H9 (cell line): ENCODE results near the gene CD28. TPM values are rescaled to one million over a fixed set of nuclear protein-coding genes. Genes with fewer than 3 reads are reported as not detected.
"Not testable (repeated sequence)": the region's sequence is repeated elsewhere in the genome, so short reads cannot be mapped to it uniquely, and the experiment has no call there.

Experiments used
- DNase-seq: peaks from one replicate; pipeline ENCODE4 v3.0.0-alpha.2; 2017
- H2AFZ ChIP-seq: one replicate; pipeline ENCODE4 v1.6.1; 2013; ENCODE audit warnings: mild to moderate bottlenecking, low read length, control low read depth, moderate library complexity
- H2AK5ac ChIP-seq: 2 replicates; pipeline ENCODE4 v1.6.1; 2013; ENCODE audit warnings: low read length, control low read depth, mixed read lengths; ENCODE audit not compliant: insufficient read length
- H2BK120ac ChIP-seq: one replicate; pipeline ENCODE4 v1.6.1; 2013; ENCODE audit warnings: low read depth, mild to moderate bottlenecking, low read length, control low read depth, inconsistent platforms; ENCODE audit not compliant: poor library complexity, severe bottlenecking
- H2BK12ac ChIP-seq: 2 replicates; pipeline ENCODE4 v1.6.1; 2013; ENCODE audit warnings: low read length, control low read depth, mixed read lengths, low read depth; ENCODE audit not compliant: insufficient read length
- H2BK15ac ChIP-seq: 2 replicates; pipeline ENCODE4 v1.6.1; 2013; ENCODE audit warnings: low read depth, low read length, control low read depth
- H2BK20ac ChIP-seq: one replicate; pipeline ENCODE4 v1.6.1; 2013; ENCODE audit warnings: low read depth, mild to moderate bottlenecking, low read length, control low read depth, inconsistent platforms; ENCODE audit not compliant: poor library complexity, severe bottlenecking
- H2BK5ac ChIP-seq: 2 replicates; pipeline ENCODE4 v1.6.1; 2013; ENCODE audit warnings: low read length, control low read depth, mixed read lengths; ENCODE audit not compliant: insufficient read length
- H3K14ac ChIP-seq: 2 replicates; pipeline ENCODE4 v1.6.1; 2013; ENCODE audit warnings: low read length, control low read depth; ENCODE audit not compliant: insufficient read depth
- H3K18ac ChIP-seq: 2 replicates; pipeline ENCODE4 v1.6.1; 2013; ENCODE audit warnings: low read depth, mild to moderate bottlenecking, mixed read lengths, low read length, control low read depth; ENCODE audit not compliant: insufficient read length
- H3K23ac ChIP-seq: 2 replicates; pipeline ENCODE4 v1.6.1; 2013; ENCODE audit warnings: low read length, control low read depth, mixed read lengths, low read depth; ENCODE audit not compliant: insufficient read length
- H3K23me2 ChIP-seq: 2 replicates; pipeline ENCODE4 v1.6.1; 2013; ENCODE audit warnings: low read depth, mild to moderate bottlenecking, mixed read lengths, low read length, control low read depth; ENCODE audit not compliant: insufficient read length, poor library complexity, severe bottlenecking
- H3K27ac ChIP-seq: 2 replicates; pipeline ENCODE4 v1.5.1; 2013; ENCODE audit warnings: low read length, control low read depth, mixed read lengths, low read depth; ENCODE audit not compliant: insufficient read length
- H3K27me3 ChIP-seq: 2 replicates; pipeline ENCODE4 v1.6.1; 2013; ENCODE audit warnings: low read length, control low read depth, inconsistent platforms; ENCODE audit not compliant: insufficient read depth
- H3K4ac ChIP-seq: 2 replicates; pipeline ENCODE4 v1.6.1; 2013; ENCODE audit warnings: low read depth, mild to moderate bottlenecking, control low read depth, inconsistent platforms, low read length, moderate library complexity
- H3K4me1 ChIP-seq: 2 replicates; pipeline ENCODE4 v1.6.1; 2013; ENCODE audit warnings: low read length, control low read depth, inconsistent platforms; ENCODE audit not compliant: insufficient read depth
- H3K4me2 ChIP-seq: 2 replicates; pipeline ENCODE4 v1.6.1; 2013; ENCODE audit warnings: low read length, control low read depth, mixed read lengths; ENCODE audit not compliant: insufficient read length, insufficient read depth
- H3K56ac ChIP-seq: 2 replicates; pipeline ENCODE4 v1.6.1; 2013; ENCODE audit warnings: low read depth, mild to moderate bottlenecking, mixed read lengths, low read length, control low read depth; ENCODE audit not compliant: insufficient read length
- H3K79me1 ChIP-seq: 2 replicates; pipeline ENCODE4 v1.6.1; 2013; ENCODE audit warnings: low read depth, mild to moderate bottlenecking, moderate library complexity, low read length, control low read depth, inconsistent platforms; ENCODE audit not compliant: insufficient read depth, poor library complexity, severe bottlenecking
- H3K79me2 ChIP-seq: 2 replicates; pipeline ENCODE4 v1.6.1; 2013; ENCODE audit warnings: low read length, control low read depth, inconsistent platforms; ENCODE audit not compliant: insufficient read depth
- H3K9ac ChIP-seq: 2 replicates; pipeline ENCODE4 v1.6.1; 2013; ENCODE audit warnings: low read length, control low read depth, mixed read lengths; ENCODE audit not compliant: insufficient read length; ENCODE audit errors: extremely low read depth
- H3K9me3 ChIP-seq: one replicate; pipeline ENCODE4 v1.6.1; 2013; ENCODE audit warnings: low read depth, low read length, inconsistent platforms; ENCODE audit not compliant: control insufficient read depth
- H3T11ph ChIP-seq: one replicate; pipeline ENCODE4 v1.6.1; 2013; ENCODE audit warnings: mild to moderate bottlenecking, low read length, control low read depth, inconsistent platforms
- H4K20me1 ChIP-seq: one replicate; pipeline ENCODE4 v1.6.1; 2013; ENCODE audit not compliant: control insufficient read depth, insufficient read length, insufficient read depth
- H4K5ac ChIP-seq: 2 replicates; pipeline ENCODE4 v1.6.1; 2013; ENCODE audit warnings: low read depth, mild to moderate bottlenecking, mixed read lengths, low read length, control low read depth; ENCODE audit not compliant: insufficient read length
- H4K8ac ChIP-seq: replicated peaks from 2 replicates; pipeline ENCODE4 v1.6.1; 2013; ENCODE audit warnings: low read length, control low read depth, mixed read lengths, low read depth; ENCODE audit not compliant: insufficient read length
- H4K91ac ChIP-seq: 2 replicates; pipeline ENCODE4 v1.6.1; 2013; ENCODE audit warnings: low read depth, mild to moderate bottlenecking, moderate library complexity, mixed read lengths, low read length, control low read depth; ENCODE audit not compliant: insufficient read length
- H3K27ac Mint-ChIP-seq, 3 experiments: 2 replicates in 2 of 3; 3 replicates in 1 of 3; pipeline ENCODE4 v1.8.0; 2020 to 2021; ENCODE audit warnings: mixed read lengths in 3 of 3, mild to moderate bottlenecking in 1 of 3, moderate library complexity in 1 of 3
- H3K27me3 Mint-ChIP-seq: 2 replicates; pipeline ENCODE4 v1.8.0; 2021; ENCODE audit warnings: low read depth, mild to moderate bottlenecking, moderate library complexity, mixed read lengths
- H3K36me3 Mint-ChIP-seq, 3 experiments: 2 replicates in 2 of 3; 3 replicates in 1 of 3; pipeline ENCODE4 v1.8.0; 2020 to 2021; ENCODE audit warnings: low read depth in 3 of 3, mixed read lengths in 3 of 3; ENCODE audit not compliant: insufficient read depth in 1 of 3
- H3K4me1 Mint-ChIP-seq, 2 experiments: 2 replicates each; pipeline ENCODE4 v1.8.0; 2020; ENCODE audit warnings: mixed read lengths in 2 of 2
- H3K4me3 Mint-ChIP-seq, 2 experiments: 2 replicates in 1 of 2; 3 replicates in 1 of 2; pipeline ENCODE4 v1.8.0; 2020 to 2021; ENCODE audit warnings: mild to moderate bottlenecking in 2 of 2, mixed read lengths in 2 of 2, moderate library complexity in 1 of 2
- H3K9me3 Mint-ChIP-seq, 2 experiments: 2 replicates in 1 of 2; 3 replicates in 1 of 2; pipeline ENCODE4 v1.8.0; 2020; ENCODE audit warnings: mild to moderate bottlenecking in 2 of 2, mixed read lengths in 2 of 2, moderate library complexity in 1 of 2
- WGBS: extraction: QIAGEN DNeasy Blood & Tissue Kit; methylation state at CpG from one replicate; pipeline ENCODE4 v1.1.7; 2013; ENCODE audit warnings: missing lambda C conversion rate, low lambda C conversion rate, mixed read lengths; ENCODE audit not compliant: insufficient read length; ENCODE audit errors: extremely low coverage; 5-methylcytosine and 5-hydroxymethylcytosine counted together
- total RNA-seq: library from RNA; stranded (reverse); gene quantifications from 2 replicates; pipeline ENCODE4 v1.2.1, GENCODE V29; 2021
- TF ChIP-seq, protein P1 (sequence below): fragments of 200-600 bp; sonication (generic); conservative IDR thresholded peaks from 3 replicates; pipeline ENCODE4 v1.8.0; 2021; ENCODE audit warnings: antibody characterized with exemption, mild to moderate bottlenecking

CD28 gene
- total RNA-seq, 1 experiment from 2014 or later: not detected

DNA sequence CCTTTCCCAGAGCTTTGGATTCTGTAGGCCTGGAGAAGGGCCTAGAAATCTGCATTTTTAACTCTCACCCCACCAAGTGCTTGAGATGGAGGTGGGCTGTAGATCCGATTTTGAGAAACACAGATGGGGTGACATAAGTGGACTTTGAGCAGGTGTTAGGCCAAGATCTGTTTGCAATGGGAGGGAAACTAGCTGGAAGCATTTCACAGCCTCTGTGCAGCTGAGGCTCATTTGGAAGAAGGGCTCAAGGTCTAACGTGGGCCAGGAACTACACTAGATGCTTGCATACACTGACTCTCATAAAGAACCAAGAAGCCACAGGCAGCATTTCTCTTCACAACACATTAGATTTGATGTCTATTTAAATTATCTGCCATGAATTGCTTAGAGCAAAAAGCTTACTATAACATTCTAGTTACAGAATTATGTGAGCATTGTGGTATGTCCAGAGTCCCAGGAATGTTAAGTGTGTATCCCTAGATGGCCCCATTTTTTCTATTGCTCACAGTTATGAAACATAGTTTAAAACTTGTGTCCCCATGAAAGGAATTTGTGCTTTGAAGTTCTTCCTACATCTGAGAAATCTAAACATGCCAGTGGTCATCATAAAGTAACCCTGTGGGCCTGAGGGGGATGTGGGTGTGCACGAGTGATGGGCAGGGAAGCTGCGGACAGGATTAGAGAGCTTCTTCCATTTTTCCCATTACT, 77.2 kb downstream of the CD28 start:
- Mint-ChIP-seq H3K4me1 (peaks cover 3 to 5% of the 10 kb centered on the region in 2 experiments), H3K4me3 (no peak overlapping the region), H3K9me3 (peaks cover 2% of the 10 kb centered on the region in 2 experiments; a peak in 1 of 5 replicates), H3K27ac (peak overlapping the region in 1 of 3 experiments; percentile 65; a peak in 1 of 7 replicates), H3K27me3 (no peaks in the 10 kb centered on the region), H3K36me3 (peaks cover 2 to 6% (median 4%) of the 10 kb centered on the region in 3 experiments; a peak in 4 of 7 replicates)
- Histone ChIP-seq H3T11ph (no peak overlapping the region), H3K23me2 (no peaks in the 10 kb centered on the region), H2AFZ (no peak overlapping the region), H3K18ac (no peak overlapping the region), H3K27me3 (no peaks in the 10 kb centered on the region), H2BK12ac (no peak overlapping the region), H3K56ac (no peak overlapping the region), H3K23ac (no peak overlapping the region), H3K79me2 (no peaks in the 10 kb centered on the region), H2BK15ac (no peak overlapping the region), H4K5ac (no peak overlapping the region), H2BK120ac (no peak overlapping the region), H3K14ac (no peak overlapping the region), H3K4me1 (0 out of 2 replicates have a peak, but pooled peaks cover 2% of the 10 kb centered on the region), H3K4me2 (no peak overlapping the region), H3K79me1 (no peaks in the 10 kb centered on the region), H3K4ac (no peak overlapping the region), H4K20me1 (no peaks in the 10 kb centered on the region), H2BK5ac (no peak overlapping the region), H4K8ac (no peak overlapping the region), H3K9ac (no peak overlapping the region), H2BK20ac (no peak overlapping the region), H3K27ac (no peak overlapping the region), H3K9me3 (no peaks in the 10 kb centered on the region), H2AK5ac (no peak overlapping the region), H4K91ac (no peak overlapping the region)
- no CpG with 5 or more reads among the region's 4 CpGs for WGBS
- no peak for DNase-seq
- TF ChIP-seq, protein P1, sequence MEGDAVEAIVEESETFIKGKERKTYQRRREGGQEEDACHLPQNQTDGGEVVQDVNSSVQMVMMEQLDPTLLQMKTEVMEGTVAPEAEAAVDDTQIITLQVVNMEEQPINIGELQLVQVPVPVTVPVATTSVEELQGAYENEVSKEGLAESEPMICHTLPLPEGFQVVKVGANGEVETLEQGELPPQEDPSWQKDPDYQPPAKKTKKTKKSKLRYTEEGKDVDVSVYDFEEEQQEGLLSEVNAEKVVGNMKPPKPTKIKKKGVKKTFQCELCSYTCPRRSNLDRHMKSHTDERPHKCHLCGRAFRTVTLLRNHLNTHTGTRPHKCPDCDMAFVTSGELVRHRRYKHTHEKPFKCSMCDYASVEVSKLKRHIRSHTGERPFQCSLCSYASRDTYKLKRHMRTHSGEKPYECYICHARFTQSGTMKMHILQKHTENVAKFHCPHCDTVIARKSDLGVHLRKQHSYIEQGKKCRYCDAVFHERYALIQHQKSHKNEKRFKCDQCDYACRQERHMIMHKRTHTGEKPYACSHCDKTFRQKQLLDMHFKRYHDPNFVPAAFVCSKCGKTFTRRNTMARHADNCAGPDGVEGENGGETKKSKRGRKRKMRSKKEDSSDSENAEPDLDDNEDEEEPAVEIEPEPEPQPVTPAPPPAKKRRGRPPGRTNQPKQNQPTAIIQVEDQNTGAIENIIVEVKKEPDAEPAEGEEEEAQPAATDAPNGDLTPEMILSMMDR: no peak

DNA sequence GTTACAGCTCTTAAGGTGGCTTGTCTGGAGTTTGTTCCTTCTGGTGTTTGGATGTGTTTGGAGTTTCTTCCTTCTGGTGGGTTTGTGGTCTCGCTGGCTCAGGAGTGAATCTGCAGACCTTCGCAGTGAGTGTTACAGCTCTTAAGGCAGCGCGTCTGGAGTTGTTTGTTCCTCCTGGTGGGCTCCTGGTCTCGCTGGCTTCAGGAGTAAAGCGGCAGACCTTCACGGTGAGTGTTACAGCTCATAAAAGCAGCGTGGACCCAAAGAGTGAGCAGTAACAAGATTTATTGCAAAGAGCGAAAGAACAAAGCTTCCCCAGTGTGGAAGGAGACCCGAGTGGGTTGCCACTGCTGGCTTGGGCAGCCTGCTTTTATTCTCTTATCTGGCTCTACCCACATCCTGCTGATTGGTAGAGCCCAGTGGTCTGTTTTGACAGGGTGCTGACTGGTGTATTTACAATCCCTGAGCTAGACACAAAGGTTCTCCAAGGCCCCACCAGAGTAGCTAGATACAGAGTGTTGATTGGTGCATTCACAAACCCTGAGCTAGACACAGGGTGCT, 78.4 kb downstream of the CD28 start:
- H2AK5ac ChIP-seq, H2BK20ac ChIP-seq, H4K8ac ChIP-seq, H3K4me1 ChIP-seq, H3K79me2 ChIP-seq, H3K36me3 Mint-ChIP-seq, DNase-seq, H3K9me3 ChIP-seq, H3K56ac ChIP-seq, H3K4me1 Mint-ChIP-seq, H4K20me1 ChIP-seq, H3K4me2 ChIP-seq, H3K27ac ChIP-seq, H3K18ac ChIP-seq, H3K9ac ChIP-seq, H4K91ac ChIP-seq, H2BK15ac ChIP-seq, H3K23me2 ChIP-seq, H3K27me3 Mint-ChIP-seq, H2BK120ac ChIP-seq, H3K14ac ChIP-seq, H3K23ac ChIP-seq, H3K9me3 Mint-ChIP-seq, H3K27me3 ChIP-seq, H3K4ac ChIP-seq, H2BK5ac ChIP-seq, H3K79me1 ChIP-seq, H3T11ph ChIP-seq, H3K4me3 Mint-ChIP-seq, H4K5ac ChIP-seq, H2BK12ac ChIP-seq, H2AFZ ChIP-seq: not testable (repeated sequence)
- H3K27ac Mint-ChIP-seq: 0 out of 7 replicates have a peak overlapping the region, but pooled peaks of 1 of the 3 experiments have one; percentile 3
- no CpG with 5 or more reads among the region's 10 CpGs for WGBS
